Tibial nerve (tissue), 4 donors: ENCODE data around the gene TMEM200B. TPM values are rescaled to one million over a fixed set of nuclear protein-coding genes. Genes with fewer than 3 reads are reported as not detected.

Source experiments
- DNase-seq, 2 donors: peaks; one replicate each; pipeline ENCODE4 v3.0.0-alpha.2; 2019; ENCODE audit warnings: low spot score in 2 of 2
- H3K27ac ChIP-seq, 4 donors: fragments of 200-600 bp; sonication (generic) in 3 of 4; one replicate each; pipeline ENCODE4 v1.5.1; 2017 to 2019; ENCODE audit warnings: mild to moderate bottlenecking in 1 of 4
- H3K27me3 ChIP-seq, 2 donors: fragments of 200-600 bp; sonication (generic) in 1 of 2; one replicate each; pipeline versions ENCODE4 v1.5.1 to v1.6.0; 2017 to 2019
- H3K36me3 ChIP-seq, 3 donors: fragments of 200-600 bp; sonication (generic); one replicate each; pipeline ENCODE4 v1.5.1; 2018 to 2019
- H3K4me1 ChIP-seq, 4 donors: fragments of 200-600 bp; sonication (generic) in 3 of 4; one replicate each; pipeline ENCODE4 v1.5.1; 2017 to 2019
- H3K4me3 ChIP-seq, 4 donors: fragments of 200-600 bp; sonication (generic) in 3 of 4; one replicate each; pipeline ENCODE4 v1.5.1; 2017 to 2019; ENCODE audit warnings: mild to moderate bottlenecking in 1 of 4, moderate library complexity in 1 of 4
- H3K9me3 ChIP-seq, 4 donors: fragments of 200-600 bp; sonication (generic) in 3 of 4; one replicate each; pipeline ENCODE4 v1.5.1; 2017 to 2019
- EP300 ChIP-seq, 2 donors: sonication (generic); formaldehyde crosslinking; IDR thresholded peaks; one replicate each; pipeline ENCODE4 v1.6.1; 2017; ENCODE audit warnings: antibody characterized with exemption in 2 of 2, mild to moderate bottlenecking in 1 of 2
- POLR2A ChIP-seq, 2 donors: fragments of 450-650 bp; IDR thresholded peaks; one replicate each; pipeline ENCODE4 v1.6.1; 2017; ENCODE audit warnings: antibody characterized with exemption in 2 of 2, mild to moderate bottlenecking in 2 of 2, moderate library complexity in 2 of 2
- WGBS, 2 donors: methylation state at CpG; one replicate each; pipeline ENCODE4 v1.1.5; 2018; 5-methylcytosine and 5-hydroxymethylcytosine counted together
- small RNA-seq: library from RNA; depleted of rRNA; stranded (forward); fragments of <200 nt; gene quantifications from one replicate; pipeline ENCODE3, GENCODE V24; 2016
- total RNA-seq, 4 donors: library from RNA; depleted of rRNA; stranded (reverse); fragments of >200 nt; gene quantifications; one replicate each; pipeline ENCODE4 v1.1.0, GENCODE V29; 2016
- TF ChIP-seq, protein P1 (sequence below), 5 experiments: fragments of 200-600 bp in 3 of 5; fragments of 450-650 bp in 2 of 5; sonication (generic) in 3 of 5; IDR thresholded peaks; one replicate each; pipeline ENCODE4 v1.5.1; 2016 to 2019; ENCODE audit warnings: antibody characterized with exemption in 5 of 5, mild to moderate bottlenecking in 3 of 5, moderate library complexity in 2 of 5

The TMEM200B gene
- total RNA-seq, 4 donors from 2014 or later: 16.1 to 27.7 (median 22.6) TPM

DNA sequence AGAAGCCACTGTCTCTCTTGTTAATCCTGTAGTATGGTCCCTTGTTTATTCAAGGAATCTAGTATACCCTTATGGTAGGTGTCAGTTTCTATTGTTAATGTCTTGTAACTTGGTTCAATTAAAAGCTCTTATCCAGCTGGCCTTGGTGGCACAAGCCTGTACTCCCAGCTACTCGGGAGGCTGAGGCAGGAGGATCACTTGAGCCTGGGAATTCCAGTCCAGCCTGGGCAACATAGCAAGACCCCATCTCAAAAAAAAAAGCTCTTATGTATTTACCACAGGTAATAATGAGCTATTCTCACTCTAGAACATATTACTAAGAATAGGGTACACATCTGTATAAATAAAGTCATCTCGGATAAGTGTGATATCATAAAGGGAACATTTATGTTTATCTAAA lies 46.5 kb downstream of the TMEM200B start:
- no peaks in the 10 kb centered on the region for H3K27me3 ChIP-seq
- DNase-seq: no peak
- H3K27ac ChIP-seq: no peak overlapping the region
- H3K4me3 ChIP-seq: no peak overlapping the region
- no peaks in the 10 kb centered on the region for H3K4me1 ChIP-seq
- no peaks in the 10 kb centered on the region for H3K9me3 ChIP-seq
- no peak for TF ChIP-seq EP300 (IDR thresholded peaks at IDR 0.05)
- TF ChIP-seq, protein P1, sequence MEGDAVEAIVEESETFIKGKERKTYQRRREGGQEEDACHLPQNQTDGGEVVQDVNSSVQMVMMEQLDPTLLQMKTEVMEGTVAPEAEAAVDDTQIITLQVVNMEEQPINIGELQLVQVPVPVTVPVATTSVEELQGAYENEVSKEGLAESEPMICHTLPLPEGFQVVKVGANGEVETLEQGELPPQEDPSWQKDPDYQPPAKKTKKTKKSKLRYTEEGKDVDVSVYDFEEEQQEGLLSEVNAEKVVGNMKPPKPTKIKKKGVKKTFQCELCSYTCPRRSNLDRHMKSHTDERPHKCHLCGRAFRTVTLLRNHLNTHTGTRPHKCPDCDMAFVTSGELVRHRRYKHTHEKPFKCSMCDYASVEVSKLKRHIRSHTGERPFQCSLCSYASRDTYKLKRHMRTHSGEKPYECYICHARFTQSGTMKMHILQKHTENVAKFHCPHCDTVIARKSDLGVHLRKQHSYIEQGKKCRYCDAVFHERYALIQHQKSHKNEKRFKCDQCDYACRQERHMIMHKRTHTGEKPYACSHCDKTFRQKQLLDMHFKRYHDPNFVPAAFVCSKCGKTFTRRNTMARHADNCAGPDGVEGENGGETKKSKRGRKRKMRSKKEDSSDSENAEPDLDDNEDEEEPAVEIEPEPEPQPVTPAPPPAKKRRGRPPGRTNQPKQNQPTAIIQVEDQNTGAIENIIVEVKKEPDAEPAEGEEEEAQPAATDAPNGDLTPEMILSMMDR (IDR thresholded peaks at IDR 0.05): no peak
- no peak for TF ChIP-seq POLR2A (IDR thresholded peaks at IDR 0.05)
- WGBS, 2 donors: 82 to 88% methylated on average over 2 of the region's 2 CpGs
- no peaks in the 10 kb centered on the region for H3K36me3 ChIP-seq

Small RNAs within 50 kb of the gene (small RNA-seq; reads per million reads assigned to genes)
- not detected for gene RF02271

Other genes starting within 250 kb of the TMEM200B start
- 10 to 100 TPM; 13.9 to 22.1 (median 16.0) TPM for gene EPB41, start 209.3 kb downstream of the TMEM200B start, total RNA-seq
- 10 to 100 TPM; 63.4 to 75.9 (median 69.1) TPM for gene SRSF4, start 58.0 kb upstream of the TMEM200B start, total RNA-seq
- gene MECR, start 107.0 kb upstream of the TMEM200B start, total RNA-seq: 10 to 100 TPM; 18.8 to 34.2 (median 22.9) TPM
- 10 to 100 TPM; 52.1 to 75.6 (median 63.7) TPM for gene PTPRU, start 112.6 kb upstream of the TMEM200B start, total RNA-seq